HepG2 (cell line): ENCODE measurements around the gene FABP6. TPM values are rescaled to one million over a fixed set of nuclear protein-coding genes. Genes with fewer than 3 reads are reported as not detected.

Experiments
- BRD4 ChIP-seq: sonication (generic); formaldehyde crosslinking; IDR thresholded peaks from 2 replicates; pipeline ENCODE4 v1.4.0; 2020; ENCODE audit warnings: missing genetic modification reagents
- FLYWCH1 ChIP-seq: sonication (generic); formaldehyde crosslinking; IDR thresholded peaks from 2 replicates; pipeline ENCODE4 v1.8.1; 2023; ENCODE audit warnings: mild to moderate bottlenecking, missing genetic modification reagents
- HNF4G ChIP-seq, 2 experiments: sonication (generic) in 1 of 2; formaldehyde crosslinking in 1 of 2; IDR thresholded peaks; 2 replicates each; pipeline versions ENCODE4 v1.4.0 to v1.6.1; 2011 to 2020; ENCODE audit warnings: borderline replicate concordance in 2 of 2, low read depth in 2 of 2, mild to moderate bottlenecking in 2 of 2, low read length in 1 of 2, missing genetic modification reagents in 1 of 2, moderate library complexity in 1 of 2
- ZBTB40 ChIP-seq, 2 experiments: fragments of 450-650 bp in 1 of 2; sonication (generic) in 1 of 2; formaldehyde crosslinking in 1 of 2; IDR thresholded peaks; 2 replicates each; pipeline versions ENCODE4 v1.6.1 to v1.8.0; 2016 to 2022; ENCODE audit warnings: antibody characterized with exemption in 1 of 2, mild to moderate bottlenecking in 1 of 2, missing genetic modification reagents in 1 of 2
- ZBTB42 ChIP-seq: sonication (generic); formaldehyde crosslinking; IDR thresholded peaks from 2 replicates; pipeline ENCODE4 v1.5.0; 2020; ENCODE audit warnings: mild to moderate bottlenecking, missing genetic modification reagents
- polyA plus RNA-seq, 8 experiments: library from polyadenylated mRNA; depleted of rRNA in 3 of 8; stranded (reverse) in 7 of 8; unstranded in 1 of 8; fragments of >200 nt; fragmentation: Illumina TruSeq in 4 of 8; extraction: Trizol in 4 of 8; gene quantifications; 2 replicates each; pipeline versions ENCODE4 v1.2.1 to v1.2.3, GENCODE V29; 2011 to 2016; ENCODE audit warnings: low read depth in 4 of 8, missing spikeins in 1 of 8, mixed read lengths in 1 of 8; ENCODE audit not compliant: insufficient read depth in 1 of 8
- total RNA-seq, 5 experiments: library from RNA; depleted of rRNA; stranded (reverse); fragments of >200 nt; fragmentation: Illumina TruSeq; extraction: Trizol; gene quantifications; 2 replicates each; pipeline ENCODE4 v1.2.3, GENCODE V29; 2016; ENCODE audit warnings: low read depth in 1 of 5

FABP6 gene
- total and polyA plus RNA-seq, 2 of the 13 experiments (the other 11 are each of a cell fraction or from before 2014, with no cell fraction given), result 0.13 TPM; not detected in 1

DNA sequence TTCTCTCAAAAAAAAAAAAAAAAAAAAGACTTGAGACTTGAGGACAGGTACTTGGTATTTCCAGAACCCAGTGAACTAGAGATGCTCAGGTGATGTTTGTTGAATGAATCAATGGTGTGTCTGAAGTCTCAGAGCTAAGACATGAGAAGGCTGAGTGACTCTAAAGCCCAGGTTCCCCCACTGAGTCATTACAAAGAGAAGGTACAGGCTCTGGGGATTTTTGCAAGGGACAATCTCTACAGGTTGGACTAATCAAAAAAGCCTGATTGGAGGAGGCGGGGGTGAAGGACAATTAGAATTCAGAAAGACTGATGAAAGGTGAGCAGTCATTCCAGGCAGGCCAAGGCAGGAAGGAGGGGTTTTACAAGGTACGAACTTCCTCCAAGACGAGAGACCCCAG, 8.2 kb upstream of the FABP6 start (continued):
- TF ChIP-seq ZBTB40 (IDR thresholded peaks at IDR 0.05), result no peak
- TF ChIP-seq ZBTB40 (CRISPR knock-in tag; IDR thresholded peaks at IDR 0.05), result no peak
- no peak for TF ChIP-seq HNF4G (IDR thresholded peaks at IDR 0.05; ENCODE audit: borderline replicate concordance, low read depth, low read length)
- no peak for TF ChIP-seq HNF4G (CRISPR knock-in tag; IDR thresholded peaks at IDR 0.05; ENCODE audit: borderline replicate concordance, low read depth)
- TF ChIP-seq BRD4 (CRISPR knock-in tag), result no peak
- TF ChIP-seq FLYWCH1 (CRISPR knock-in tag), result no peak
- TF ChIP-seq ZBTB42, result no peak
